GM19023 (cell line): ENCODE measurements around the gene MAP3K12.
"Not testable (repeated sequence)": the region's sequence is repeated elsewhere in the genome, so short reads cannot be mapped to it uniquely, and the experiment has no call there.

Experiments used
- ATAC-seq: cut with Tn5 transposase; IDR thresholded peaks from one replicate; pipeline ENCODE4 v1.9.1; 2021; ENCODE audit warnings: mild to moderate bottlenecking, moderate library complexity; ENCODE audit not compliant: unreplicated experiment

MAP3K12 gene, protein sequence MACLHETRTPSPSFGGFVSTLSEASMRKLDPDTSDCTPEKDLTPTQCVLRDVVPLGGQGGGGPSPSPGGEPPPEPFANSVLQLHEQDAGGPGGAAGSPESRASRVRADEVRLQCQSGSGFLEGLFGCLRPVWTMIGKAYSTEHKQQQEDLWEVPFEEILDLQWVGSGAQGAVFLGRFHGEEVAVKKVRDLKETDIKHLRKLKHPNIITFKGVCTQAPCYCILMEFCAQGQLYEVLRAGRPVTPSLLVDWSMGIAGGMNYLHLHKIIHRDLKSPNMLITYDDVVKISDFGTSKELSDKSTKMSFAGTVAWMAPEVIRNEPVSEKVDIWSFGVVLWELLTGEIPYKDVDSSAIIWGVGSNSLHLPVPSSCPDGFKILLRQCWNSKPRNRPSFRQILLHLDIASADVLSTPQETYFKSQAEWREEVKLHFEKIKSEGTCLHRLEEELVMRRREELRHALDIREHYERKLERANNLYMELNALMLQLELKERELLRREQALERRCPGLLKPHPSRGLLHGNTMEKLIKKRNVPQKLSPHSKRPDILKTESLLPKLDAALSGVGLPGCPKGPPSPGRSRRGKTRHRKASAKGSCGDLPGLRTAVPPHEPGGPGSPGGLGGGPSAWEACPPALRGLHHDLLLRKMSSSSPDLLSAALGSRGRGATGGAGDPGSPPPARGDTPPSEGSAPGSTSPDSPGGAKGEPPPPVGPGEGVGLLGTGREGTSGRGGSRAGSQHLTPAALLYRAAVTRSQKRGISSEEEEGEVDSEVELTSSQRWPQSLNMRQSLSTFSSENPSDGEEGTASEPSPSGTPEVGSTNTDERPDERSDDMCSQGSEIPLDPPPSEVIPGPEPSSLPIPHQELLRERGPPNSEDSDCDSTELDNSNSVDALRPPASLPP

DNA sequence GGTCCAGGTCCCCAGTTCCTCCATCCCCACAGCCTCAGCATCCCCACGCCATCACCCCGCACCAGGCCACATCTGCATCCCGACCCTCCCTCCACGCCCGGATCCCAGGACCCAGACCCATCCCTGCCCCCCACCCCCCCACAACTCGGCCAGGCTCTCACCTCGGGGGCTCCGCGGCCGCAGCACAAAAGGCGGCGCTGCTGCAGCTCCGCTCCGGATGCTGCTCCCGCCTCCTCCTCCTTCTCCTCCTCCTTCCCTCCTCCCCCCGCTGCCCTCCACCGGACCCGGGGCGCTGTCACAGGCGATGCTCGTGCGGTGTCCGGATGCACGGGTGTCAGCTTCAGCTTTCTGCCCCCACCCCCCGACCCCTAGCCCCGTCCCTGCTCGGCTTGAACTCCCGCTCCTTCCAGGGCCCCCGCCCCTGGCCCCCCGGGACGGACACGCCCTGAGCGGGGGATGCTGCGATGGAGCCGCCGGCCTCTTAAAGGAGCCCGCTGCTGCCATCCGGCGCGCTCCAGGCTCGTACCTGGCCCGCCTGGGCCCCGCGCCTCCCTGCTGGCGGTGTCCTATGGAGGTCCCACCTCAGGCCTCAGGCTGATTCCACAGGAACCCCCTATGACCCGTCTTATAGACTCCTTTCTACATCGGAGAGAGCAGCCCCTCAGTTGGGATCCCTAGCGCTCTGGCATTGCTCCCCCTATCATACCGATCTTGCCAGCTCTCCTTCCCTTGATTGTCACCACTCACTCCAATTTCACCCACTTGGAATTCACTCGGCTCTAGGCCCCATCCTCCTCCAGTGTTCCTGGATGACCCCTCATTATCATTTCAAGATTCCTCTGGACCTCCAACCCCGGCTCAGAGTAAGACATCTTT is at the start of gene MAP3K12:
TSS of gene MAP3K12 (minus strand) at position 193 of the 876 bp plus-strand sequence. CDS start 12,067 bp downstream, outside the sequence.
- ATAC-seq, result no peak

DNA sequence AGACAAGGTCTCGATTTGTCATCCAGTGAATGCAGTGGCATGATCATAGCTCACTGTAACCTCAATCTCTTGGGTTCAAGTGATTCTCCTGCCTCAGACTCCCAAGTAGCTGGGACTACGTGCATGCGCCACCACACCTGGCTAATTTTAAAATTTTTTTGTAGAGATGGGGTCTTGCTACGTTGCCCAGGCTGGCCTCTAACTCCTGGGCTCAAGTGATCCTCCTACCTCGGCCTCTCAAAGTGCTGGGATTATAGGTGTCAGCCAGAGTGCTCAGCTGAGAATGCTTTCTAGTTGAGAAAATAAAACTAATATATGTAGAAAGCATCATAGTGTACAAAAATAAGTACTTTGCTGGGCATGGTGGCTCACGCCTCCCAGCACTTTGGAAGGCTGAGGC is 49.1 kb upstream of the MAP3K12 start:
- not testable (repeated sequence) for ATAC-seq

DNA sequence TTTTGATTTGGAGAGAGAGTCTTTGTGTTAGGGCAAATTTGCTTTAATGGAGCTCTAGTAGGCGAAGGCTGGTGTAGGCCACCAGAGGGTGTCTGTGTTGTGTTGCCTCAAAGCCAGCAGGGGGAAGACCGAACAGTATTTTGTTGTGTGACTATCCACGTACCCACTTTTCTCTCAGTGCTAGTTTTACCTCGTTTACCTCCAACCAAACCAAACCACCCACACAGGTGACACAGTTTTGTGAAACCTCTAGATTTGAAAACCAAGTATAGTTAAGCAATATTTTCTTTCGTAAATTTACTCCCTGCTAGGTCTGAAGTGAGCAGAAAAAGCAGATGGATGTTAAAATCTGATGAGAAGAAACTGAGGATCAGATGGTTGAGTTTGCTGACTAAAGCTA is 44.3 kb upstream of the MAP3K12 start:
- peak; percentile 78 for ATAC-seq

DNA sequence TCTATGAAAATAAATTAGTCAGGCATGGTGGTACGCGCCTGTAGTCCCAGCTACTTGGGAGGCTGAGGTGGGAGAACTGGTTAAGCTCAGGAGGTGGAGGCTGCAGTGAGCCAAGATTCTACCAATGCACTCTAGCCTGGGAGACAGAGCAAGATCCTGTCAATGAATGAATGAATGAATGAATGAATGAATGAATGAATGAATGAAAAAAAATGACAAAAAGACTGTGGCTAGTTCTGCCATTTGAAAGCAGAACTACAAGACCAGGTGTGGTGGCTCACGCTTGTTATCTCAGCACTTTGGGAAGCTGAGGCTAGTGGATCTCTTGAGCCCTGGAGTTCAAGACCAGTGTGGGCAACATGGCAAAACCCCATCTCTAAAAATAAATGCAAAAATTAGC is 40.3 kb upstream of the MAP3K12 start:
- ATAC-seq, result no peak

DNA sequence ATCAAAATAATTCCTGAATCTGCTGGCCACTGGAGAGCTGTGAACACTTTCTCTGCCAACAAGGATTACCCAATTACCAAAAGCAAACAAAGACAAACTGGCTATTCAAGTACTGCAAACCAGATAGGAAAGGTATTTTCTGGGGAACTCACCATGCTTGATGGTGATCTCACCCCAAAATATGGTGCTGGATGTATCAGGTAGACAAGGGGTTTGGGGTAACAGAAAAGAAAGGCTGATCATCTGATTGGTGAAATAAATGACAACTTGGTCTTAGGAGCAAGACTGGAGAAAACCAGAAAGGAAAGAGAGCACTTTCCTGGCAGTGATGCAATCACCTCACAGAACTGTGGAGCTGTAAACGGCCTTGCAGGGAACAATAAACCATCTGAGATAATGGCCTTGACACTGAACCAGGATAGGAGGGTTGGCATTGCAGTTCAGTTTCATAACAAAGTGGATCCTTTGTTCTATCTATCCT is 39.0 kb upstream of the MAP3K12 start:
- no peak for ATAC-seq

DNA sequence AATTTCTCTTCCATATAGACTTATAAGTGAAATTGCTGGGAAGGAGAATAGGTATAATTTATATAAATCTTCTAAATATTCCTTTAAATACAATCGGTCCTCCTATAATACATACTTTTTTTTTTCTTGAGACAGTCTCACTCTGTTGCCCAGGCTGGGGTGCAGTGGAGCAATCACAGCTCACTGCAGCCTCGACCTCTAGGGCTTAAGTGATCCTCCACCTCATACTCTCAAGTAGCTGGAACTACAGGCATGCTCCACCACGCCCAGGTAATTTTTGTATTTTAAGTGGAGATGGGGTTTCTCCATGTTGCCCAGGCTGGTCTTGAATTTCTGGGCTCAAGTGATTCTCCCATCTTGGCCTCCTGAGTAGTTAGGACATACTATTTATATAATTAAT is 37.7 kb upstream of the MAP3K12 start:
- ATAC-seq, result no peak

DNA sequence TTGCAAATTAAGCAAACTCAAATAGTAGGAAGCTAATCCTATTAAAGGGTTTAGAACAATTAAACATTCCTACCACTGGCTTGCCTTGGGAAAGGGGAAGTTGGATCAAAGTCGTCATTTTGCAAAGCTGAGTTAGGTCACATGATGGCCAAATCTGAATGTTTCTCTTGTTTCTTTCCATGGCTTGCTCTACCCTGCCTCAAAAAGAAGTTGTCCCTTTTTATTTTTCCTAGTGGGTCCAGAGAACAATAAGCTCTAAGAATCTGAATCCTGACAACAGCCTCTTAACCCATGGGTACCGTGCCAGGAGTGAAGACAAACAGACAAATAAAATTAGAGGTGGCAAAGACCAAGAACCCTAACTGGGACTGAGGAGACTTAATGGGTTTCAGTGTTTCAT is 34.2 kb upstream of the MAP3K12 start:
- no peak for ATAC-seq

DNA sequence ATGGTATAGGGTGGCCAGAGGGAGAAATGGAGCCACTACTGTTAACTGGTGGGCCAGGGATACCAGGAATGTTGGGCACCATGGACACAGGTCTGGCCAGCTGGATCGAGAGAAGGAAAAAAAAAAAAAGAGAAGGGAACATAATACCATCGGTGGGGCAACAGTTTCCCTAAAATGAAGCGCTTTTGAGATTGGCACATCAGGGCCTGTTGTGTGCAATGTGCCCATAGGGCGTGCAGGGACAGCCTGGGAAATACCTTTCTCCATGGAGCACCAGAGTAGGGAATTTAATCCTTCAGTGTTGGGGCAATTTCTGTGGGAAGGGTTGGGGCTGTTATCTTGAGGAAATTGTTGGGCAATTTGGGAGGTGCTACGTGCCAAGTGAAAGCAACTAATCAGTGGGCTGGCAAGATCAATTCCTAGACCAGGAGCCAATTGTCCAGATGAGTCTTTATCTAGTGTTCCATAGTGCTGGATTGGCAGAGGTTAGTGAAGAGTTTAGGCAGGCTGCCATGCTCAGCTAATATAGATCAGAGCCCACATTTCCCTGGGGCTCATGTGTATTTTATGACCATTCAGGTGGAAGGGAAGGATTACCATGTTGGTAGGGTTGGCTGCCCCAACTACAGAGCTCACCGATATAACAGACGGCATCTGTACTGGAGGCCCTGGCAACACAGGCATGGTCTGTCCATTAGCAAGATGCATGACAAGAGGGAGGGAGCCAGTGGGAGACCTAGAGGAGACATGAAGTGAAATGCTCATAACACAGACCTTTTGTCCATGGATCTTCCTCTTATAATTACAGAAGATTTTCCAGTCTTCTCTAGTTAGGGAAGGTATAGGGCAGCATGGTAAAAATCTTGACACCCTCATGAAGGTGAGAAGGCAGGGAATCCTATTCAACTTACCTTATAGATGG is 33.5 kb upstream of the MAP3K12 start:
- no peak for ATAC-seq

DNA sequence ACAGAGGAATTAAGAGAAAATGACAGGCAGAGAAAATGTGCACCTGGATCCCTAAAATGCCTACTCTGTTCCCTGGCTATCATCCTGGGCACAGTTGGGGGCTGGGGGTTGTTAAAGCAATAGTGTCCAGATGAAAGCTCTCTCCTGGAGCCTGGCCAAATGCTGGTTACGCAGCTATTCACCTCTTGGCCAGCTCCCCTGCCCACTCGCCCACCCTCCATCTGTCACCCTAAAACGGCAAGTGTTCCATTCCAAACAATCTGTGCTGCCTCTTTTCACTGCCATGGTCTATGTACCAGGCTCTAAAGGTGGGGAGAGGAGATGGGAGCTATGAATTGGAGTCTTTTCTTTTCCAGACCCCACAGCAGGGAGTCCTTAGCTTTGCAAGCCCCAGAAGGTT is 32.8 kb upstream of the MAP3K12 start:
- no peak for ATAC-seq

DNA sequence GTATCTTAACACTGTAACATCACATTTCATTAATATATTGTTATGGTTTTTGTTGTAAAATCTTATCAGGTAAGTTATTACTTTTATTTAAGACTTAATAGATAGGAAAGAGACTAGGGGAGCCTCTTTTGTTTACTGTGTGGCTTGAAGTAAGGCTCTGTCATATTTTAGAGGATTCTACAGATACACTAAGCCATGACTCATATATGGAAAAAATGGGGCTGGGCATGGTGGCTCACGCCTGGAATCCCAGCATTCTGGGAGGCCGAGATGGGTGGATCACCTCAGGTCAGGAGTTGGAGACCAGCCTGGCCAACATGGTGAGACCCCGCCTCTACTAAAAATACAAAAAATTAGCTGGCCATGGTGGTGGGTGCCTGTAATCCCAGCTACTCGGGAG is 31.7 kb upstream of the MAP3K12 start:
- no peak for ATAC-seq

DNA sequence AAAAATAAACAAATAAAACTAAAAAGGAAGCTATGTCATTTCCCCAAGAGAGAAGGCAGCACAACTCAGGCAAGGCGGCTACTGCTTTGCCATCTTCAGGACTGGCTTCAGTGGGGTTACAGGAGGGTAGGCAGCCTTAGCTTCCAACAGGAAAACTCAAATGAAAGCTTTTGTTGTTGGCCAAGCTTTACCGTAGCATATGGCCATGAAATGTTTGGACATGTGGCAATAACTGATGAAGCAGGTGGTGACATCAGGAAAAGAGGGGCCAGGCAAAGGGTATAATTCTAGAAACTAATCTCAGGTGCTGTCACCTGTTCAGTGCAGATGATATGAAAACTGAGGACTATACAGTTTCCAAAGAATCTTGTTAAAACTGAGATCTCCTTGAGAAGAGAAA is 30.8 kb upstream of the MAP3K12 start:
- ATAC-seq, result no peak

DNA sequence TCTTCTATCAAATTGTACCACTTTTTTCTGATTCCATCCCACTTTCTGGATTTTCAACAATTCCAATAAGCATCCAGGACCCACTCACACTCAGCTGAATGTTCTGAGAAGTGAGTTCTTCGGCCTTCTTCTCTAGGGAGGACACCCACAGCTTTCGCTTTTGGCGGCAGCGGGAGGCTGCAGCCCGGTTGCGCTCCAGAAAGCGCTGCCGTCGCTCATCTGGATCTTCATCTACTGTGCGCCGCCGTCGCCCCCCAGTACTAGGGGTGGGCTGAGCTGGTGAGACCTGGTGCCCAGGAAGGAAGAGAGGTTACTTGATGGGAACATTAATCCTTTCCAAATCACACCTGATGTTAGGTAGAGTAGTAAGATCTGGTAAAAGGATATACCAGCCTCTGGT is 25.2 kb upstream of the MAP3K12 start:
- no peak for ATAC-seq

DNA sequence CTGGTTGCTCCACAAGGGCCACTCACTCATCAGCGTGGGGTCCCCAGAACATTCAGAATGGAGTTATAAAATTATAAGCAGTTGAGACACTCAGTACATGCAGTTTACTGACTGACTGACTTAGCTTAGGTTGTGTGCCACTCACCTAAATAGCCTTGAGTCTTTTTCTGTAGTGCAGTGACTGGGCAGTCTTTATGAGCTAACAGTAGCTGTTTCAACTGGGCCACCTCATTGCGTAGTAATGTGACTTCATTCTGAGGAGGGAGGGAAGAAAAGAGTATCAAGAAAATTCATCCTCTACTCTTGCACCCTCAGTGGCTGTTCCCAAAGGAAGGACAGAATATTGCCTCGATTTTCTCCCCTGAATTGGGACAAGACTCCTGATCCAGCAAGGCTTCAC is 23.9 kb upstream of the MAP3K12 start:
- no peak for ATAC-seq

DNA sequence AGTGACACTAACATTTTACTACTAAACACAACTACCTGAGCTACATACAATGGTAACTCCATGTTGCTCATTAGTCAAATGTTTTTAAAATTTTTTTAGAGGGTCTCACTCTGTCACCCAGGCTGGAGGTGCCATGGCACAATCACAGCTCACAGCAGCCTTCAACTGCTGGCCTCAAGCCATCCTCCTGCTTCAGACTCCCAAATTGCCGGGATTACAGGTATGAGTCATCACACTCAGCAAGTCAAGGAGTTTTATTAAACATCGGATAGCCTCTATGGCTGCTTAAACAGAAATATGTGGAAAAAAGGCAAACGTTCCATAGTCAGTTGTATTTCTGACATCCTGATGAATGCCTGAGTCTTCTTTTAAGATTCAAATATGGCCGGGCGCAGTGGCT is 19.1 kb upstream of the MAP3K12 start:
- no peak for ATAC-seq

DNA sequence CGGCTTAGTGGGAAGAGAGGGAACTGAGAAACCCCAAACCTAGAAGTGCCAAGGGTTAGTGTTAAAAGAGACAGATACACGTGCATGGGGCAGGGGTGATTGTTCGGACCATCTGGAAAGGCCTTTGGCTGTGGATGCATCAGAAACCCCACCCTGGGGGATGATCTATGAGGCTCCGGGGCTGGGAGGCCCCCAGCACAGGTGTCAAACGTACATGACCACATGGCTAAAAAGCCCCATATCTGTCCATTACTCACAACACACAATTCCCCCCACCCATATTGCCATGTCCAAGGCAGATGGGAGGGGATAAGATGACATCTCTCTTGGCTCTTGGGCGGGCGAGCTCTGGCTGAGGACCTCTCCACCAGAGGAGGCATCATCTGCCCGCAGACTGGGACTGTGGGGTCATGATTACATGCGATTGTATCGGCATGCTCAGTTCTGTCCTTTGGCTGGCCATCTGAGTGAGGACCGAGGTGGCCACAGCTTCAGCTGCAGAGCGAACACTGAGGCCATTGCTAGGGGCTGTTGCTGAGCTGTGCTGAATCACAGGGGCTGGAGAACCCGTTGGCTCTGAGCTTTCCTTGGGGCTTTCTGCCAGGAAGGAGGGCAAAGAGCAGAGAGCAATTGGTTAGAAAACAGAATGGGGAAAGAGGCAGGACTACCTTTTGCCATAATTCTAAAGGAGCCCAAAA is 17.6 kb upstream of the MAP3K12 start:
- ATAC-seq, result no peak

DNA sequence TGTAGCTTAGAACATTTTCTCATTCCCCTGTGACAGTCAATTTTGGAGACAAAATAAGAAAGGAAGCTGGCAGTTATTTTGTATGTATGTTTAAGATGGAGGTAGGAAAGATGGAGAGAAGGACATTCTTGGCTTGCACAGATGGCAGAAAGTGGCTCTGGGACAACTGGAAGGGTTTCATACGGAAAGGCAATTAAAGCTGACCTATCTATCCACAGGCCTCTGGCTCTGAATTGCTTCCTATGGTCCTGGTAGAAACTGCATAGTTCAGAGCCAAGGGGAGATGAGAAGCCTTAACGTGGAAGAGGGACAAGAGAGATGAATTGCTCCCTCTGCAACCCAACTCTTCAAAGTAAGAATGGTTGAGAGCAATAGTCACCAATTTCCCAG is 16.0 kb upstream of the MAP3K12 start:
- ATAC-seq, result no peak

DNA sequence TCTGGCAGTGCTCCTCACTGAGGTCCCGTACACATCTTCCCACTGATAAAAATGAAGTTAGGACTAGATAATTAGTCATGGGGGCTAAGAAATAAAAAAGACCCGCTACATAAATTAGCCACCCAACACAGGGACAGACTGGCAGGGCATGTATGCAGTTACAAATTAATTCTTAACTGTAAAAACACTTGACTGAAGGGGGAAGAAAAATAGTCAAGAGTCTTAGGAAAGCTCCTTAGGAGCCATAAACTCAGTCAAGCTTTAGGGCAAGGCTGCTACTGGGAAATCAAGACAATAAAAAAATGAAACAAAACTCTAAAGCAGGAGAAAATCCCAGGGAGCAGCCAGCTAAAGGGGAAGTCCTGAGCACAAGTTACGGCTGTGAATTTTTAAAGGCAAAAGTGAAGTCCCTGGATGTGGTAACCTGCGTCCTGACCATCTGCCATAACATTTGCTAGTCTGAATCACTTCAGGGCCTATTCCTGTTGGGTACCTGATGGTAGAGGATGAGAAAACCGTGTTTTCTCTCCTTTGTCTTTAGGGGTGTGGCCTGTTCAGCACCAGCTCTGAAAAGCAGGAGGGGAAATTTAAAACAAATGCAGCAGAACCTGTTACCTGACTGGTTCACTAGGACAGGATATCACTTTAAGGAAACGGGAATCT is 15.5 kb upstream of the MAP3K12 start:
- ATAC-seq, result no peak

DNA sequence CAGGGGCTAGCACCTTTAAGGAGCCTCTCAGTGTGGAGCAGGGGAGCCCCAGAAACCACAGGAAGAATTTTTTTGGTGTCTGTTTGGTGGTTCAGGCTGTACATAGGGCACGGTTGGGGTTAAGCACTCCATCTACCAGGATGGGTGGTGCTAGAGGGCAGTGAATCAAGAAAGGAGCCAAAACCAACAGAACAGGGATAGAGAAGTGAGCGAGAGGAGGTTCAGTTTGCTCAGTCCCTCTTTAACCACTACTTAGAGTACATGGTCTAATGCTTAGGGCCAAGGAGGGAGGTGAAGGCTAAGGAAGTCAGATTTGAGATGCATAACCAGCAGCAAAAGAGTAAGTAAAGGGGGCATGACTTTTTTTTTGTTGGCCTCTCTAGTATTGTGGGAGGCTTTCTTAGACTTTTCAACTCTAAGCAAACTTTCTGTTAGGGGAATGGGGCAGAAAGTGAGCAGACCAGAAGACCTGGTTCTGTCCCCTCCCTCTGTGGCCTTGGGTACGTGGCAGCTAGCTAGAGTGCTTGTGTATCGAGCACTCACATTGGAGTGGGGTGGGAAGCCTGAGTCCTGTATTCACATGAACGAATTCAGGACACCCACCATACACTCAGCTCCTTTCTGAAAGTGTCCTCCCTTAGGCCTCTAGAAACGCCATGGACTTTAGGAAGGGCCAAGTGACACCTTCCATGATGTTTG is 14.6 kb upstream of the MAP3K12 start:
- ATAC-seq, result no peak
